ENCODE data around the gene GADD45A.

DNA sequence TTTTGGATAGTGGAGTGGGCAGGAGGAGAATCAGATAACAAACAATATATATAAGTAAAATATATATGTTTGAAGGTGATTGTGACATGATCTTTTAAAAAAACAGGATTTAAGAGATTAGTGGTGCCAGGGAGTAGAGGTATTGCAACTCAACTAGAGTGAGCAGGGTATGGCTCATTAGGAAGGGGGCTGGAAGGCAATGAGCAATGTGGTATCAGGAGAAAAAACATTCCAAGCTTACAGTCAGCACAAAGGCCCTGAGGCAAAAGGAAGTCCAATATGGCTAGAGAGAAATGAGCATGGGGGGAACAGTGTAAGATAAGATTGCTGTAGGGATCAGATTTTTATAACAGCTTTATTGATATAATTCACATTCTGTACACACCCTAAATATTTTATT is 5.3 kb upstream of the GADD45A start:
- TF ChIP-seq ZNF565 (CRISPR knock-in tag; conservative IDR thresholded peaks at IDR 0.05; ENCODE audit: low read depth) (no peak), RARB (CRISPR knock-in tag; IDR thresholded peaks at IDR 0.05) (no peak), ZFP3 (CRISPR knock-in tag; IDR thresholded peaks at IDR 0.05) (no peak), ARNTL (CRISPR knock-in tag; IDR thresholded peaks at IDR 0.05; ENCODE audit: borderline replicate concordance, low read depth) (no peak), PPARA (CRISPR knock-in tag; IDR thresholded peaks at IDR 0.05; ENCODE audit: borderline replicate concordance) (no peak), BACH2 (CRISPR knock-in tag; IDR thresholded peaks at IDR 0.05; ENCODE audit: borderline replicate concordance) (no peak), ZNF8 (CRISPR knock-in tag; IDR thresholded peaks at IDR 0.05) (no peak), ZC3H10 (CRISPR knock-in tag; IDR thresholded peaks at IDR 0.05) (no peak), TOX (CRISPR knock-in tag; IDR thresholded peaks at IDR 0.05; ENCODE audit: borderline replicate concordance) (no peak)
- TF ChIP-seq, protein P1, sequence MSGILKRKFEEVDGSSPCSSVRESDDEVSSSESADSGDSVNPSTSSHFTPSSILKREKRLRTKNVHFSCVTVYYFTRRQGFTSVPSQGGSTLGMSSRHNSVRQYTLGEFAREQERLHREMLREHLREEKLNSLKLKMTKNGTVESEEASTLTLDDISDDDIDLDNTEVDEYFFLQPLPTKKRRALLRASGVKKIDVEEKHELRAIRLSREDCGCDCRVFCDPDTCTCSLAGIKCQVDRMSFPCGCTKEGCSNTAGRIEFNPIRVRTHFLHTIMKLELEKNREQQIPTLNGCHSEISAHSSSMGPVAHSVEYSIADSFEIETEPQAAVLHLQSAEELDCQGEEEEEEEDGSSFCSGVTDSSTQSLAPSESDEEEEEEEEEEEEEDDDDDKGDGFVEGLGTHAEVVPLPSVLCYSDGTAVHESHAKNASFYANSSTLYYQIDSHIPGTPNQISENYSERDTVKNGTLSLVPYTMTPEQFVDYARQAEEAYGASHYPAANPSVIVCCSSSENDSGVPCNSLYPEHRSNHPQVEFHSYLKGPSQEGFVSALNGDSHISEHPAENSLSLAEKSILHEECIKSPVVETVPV (CRISPR knock-in tag; IDR thresholded peaks at IDR 0.05), result no peak
- TF ChIP-seq, protein P2, sequence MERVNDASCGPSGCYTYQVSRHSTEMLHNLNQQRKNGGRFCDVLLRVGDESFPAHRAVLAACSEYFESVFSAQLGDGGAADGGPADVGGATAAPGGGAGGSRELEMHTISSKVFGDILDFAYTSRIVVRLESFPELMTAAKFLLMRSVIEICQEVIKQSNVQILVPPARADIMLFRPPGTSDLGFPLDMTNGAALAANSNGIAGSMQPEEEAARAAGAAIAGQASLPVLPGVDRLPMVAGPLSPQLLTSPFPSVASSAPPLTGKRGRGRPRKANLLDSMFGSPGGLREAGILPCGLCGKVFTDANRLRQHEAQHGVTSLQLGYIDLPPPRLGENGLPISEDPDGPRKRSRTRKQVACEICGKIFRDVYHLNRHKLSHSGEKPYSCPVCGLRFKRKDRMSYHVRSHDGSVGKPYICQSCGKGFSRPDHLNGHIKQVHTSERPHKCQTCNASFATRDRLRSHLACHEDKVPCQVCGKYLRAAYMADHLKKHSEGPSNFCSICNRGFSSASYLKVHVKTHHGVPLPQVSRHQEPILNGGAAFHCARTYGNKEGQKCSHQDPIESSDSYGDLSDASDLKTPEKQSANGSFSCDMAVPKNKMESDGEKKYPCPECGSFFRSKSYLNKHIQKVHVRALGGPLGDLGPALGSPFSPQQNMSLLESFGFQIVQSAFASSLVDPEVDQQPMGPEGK (CRISPR knock-in tag; IDR thresholded peaks at IDR 0.05; ENCODE audit: borderline replicate concordance), result no peak
- TF ChIP-seq, protein P3, sequence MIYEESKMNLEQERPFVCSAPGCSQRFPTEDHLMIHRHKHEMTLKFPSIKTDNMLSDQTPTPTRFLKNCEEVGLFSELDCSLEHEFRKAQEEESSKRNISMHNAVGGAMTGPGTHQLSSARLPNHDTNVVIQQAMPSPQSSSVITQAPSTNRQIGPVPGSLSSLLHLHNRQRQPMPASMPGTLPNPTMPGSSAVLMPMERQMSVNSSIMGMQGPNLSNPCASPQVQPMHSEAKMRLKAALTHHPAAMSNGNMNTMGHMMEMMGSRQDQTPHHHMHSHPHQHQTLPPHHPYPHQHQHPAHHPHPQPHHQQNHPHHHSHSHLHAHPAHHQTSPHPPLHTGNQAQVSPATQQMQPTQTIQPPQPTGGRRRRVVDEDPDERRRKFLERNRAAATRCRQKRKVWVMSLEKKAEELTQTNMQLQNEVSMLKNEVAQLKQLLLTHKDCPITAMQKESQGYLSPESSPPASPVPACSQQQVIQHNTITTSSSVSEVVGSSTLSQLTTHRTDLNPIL (CRISPR knock-in tag; IDR thresholded peaks at IDR 0.05; ENCODE audit: low read depth), result no peak
